GM12891 (cell line): ENCODE results near the gene TLX3.

ENCODE experiments used
- DNase-seq: peaks from one replicate; pipeline ENCODE4 v3.0.0; 2011; ENCODE audit warnings: low spot score; ENCODE audit not compliant: insufficient read length
- FAIRE-seq: peaks from 2 replicates; lab custom pipeline; 2011; peaks lifted over from hg19 to GRCh38; lab: Jason Lieb, UNC
- PAX5 ChIP-seq: IDR thresholded peaks from 2 replicates; pipeline ENCODE4 v1.6.1; 2011; ENCODE audit warnings: low read length, moderate library complexity, mild to moderate bottlenecking; ENCODE audit not compliant: insufficient read depth, severe bottlenecking
- POLR2A ChIP-seq: IDR thresholded peaks from 2 replicates; pipeline ENCODE4 v1.6.1; 2011; ENCODE audit warnings: low read depth, low read length, control low read depth
- POLR2AphosphoS5 ChIP-seq: IDR thresholded peaks from 2 replicates; pipeline ENCODE4 v1.6.1; 2011; ENCODE audit warnings: low read depth, low read length, control low read depth
- POU2F2 ChIP-seq: IDR thresholded peaks from 2 replicates; pipeline ENCODE4 v1.6.1; 2011; ENCODE audit warnings: low read depth, mild to moderate bottlenecking, control low read depth, low read length, moderate library complexity
- SPI1 ChIP-seq: IDR thresholded peaks from 2 replicates; pipeline ENCODE4 v1.6.1; 2011; ENCODE audit warnings: low read depth, low read length, control low read depth
- TAF1 ChIP-seq: IDR thresholded peaks from 2 replicates; pipeline ENCODE4 v1.6.1; 2011; ENCODE audit warnings: low read depth, low read length, control low read depth

TLX3 gene

DNA sequence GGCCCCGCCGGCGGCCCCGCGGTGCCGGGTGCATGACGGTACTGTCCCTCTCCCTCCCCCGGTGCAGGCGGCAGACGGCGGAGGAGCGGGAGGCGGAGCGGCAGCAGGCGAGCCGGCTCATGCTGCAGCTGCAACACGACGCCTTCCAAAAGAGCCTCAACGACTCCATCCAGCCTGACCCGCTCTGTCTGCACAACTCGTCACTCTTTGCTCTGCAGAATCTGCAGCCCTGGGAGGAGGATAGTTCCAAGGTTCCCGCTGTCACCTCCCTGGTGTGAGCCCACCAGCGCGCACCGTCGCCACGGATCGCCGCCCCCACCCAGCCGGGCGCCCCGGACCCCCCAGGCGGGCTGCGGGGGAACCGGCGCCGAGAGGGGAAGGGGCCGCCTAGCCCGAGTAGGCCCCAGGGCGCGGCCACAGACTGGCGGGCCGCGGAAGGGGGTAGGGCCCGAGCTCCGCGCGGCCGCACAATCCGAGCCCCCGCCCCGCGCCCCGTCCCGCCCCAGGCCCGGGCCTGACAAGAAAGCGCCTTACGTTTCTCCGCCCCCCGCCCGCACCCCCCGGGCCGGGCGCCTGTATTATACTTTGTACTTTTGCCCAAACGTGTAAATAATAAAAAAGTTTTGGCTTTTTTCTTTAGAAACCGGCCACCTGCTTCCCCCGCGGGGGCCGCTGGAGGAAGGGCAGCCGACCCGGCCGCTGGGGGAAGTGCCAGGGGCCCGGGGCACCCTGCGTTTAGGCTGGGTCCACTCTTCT lies 2.5 kb downstream of the TLX3 start:
- TF ChIP-seq POLR2A (no peak), SPI1 (no peak), POLR2AphosphoS5 (no peak), PAX5 (no peak), POU2F2 (no peak), TAF1 (no peak)
- DNase-seq: no peak
- FAIRE-seq: no peak

DNA sequence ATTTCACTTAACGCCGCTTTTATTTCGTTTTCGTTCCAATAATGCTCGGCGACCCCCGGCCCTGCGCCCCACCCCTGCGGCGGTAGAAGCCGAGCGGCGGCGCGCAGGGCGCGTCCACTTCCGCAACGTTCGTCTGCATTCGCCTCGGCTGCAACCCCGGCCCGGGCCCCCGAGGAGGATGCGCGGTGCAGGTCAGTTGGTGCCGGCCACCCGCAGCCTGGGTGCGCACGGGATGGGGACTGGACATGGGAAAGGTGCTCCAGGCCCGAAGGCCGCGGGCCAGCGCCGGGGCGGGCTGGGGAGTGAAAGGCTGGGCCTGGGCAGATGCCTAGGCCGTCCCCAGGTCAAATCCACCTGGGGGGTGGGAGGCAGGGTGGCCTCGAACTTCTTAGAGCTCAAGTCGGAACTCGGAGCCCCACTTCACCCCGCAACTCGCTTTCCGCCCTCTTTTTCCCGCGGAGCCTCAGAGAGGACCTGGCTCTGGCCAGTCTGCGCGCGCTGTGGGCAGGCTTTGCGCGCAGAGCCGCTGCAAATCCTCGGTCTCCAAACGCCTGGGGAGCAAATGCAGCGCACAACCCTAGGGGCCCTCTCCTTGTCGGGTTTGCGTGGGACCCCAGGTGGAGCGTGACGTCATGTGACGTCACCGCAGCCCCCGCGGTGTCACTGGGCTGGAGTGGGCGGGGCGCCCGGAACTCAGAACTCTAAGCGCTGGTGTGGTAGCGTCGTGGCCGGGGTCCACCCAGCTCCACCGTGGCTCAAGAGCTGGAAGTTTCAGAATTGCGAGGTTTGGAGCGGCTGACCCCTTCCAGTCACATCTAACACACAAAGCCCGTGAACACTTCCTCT lies 3.3 kb downstream of the TLX3 start:
- TF ChIP-seq TAF1 (no peak), POU2F2 (no peak), PAX5 (no peak), POLR2A (no peak), SPI1 (no peak), POLR2AphosphoS5 (no peak)
- FAIRE-seq (no peak), DNase-seq (no peak)

DNA sequence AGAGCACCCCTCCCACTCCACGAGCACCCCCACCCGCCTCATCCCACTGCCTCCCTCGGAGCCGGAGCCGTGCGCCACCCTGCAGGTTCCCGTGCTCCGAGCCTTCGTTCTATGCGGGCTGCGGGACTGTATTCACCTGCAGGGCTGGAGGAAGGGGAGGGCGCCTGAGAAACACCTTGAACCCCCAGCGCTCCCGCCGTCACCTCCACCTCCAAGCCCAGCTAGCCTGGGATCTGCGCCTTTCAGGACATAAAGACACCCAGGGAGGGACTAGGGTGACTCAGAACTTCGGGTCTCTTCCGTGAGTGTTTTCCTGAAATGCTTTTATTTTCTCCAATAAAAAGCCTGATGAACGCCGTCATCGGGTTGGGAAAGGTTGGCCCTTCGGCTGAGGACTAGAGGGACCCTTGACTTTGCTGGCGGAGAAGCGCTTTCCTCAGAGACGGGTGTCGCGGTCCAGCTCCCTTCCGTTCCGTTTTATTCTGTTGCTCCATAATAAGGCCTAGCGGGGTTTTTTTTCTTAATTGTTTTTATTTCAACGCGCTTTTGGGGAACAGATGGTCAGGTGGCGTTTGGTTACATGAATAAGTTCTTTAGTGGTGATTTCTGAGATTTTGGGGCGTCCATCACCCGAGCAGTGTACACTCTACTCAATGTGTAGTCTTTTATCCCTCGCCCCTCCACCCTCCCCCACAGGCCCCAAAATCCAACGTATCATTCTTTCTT lies 4.6 kb downstream of the TLX3 start:
- DNase-seq (no peak), FAIRE-seq (no peak)
- TF ChIP-seq SPI1: no peak
- TF ChIP-seq POLR2A: no peak
- TF ChIP-seq TAF1: no peak
- TF ChIP-seq PAX5: no peak
- TF ChIP-seq POU2F2: no peak
- no peak for TF ChIP-seq POLR2AphosphoS5

DNA sequence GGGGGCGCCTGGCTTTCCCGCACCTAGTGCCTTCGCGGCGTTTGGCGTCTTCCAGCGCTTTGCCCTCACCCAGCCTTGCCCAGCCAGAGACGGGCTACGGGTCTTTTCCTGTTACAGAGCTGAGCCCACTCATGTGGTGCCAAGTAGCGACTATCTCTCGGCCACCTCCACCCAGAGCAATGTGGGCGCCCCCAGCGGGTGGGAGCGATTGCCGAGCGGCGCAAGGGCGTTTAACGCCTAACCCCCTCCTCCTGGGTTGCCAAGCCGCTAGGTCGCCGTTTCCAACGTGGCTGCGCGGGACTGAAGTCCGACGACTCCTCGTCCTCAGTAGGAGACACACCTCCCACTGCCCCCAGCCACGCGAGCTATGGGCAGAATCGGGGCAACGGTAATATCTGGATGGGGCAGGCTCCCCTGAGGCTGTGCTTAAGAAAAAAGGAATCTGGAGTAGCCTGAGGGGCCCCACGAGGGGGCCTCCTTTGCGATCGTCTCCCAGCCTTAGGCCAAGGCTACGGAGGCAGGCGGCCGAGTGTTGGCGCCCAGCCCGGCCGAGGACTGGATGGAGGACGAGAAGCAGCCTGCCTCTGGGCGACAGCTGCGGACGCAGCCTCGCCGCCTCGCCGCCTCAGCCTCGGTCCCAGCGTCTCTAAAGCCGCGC lies 5.8 kb downstream of the TLX3 start:
- TF ChIP-seq TAF1: no peak
- TF ChIP-seq POLR2A: no peak
- no peak for TF ChIP-seq SPI1
- TF ChIP-seq POU2F2: no peak
- TF ChIP-seq PAX5: no peak
- TF ChIP-seq POLR2AphosphoS5: no peak
- no peak for DNase-seq
- FAIRE-seq: peak; percentile 13

DNA sequence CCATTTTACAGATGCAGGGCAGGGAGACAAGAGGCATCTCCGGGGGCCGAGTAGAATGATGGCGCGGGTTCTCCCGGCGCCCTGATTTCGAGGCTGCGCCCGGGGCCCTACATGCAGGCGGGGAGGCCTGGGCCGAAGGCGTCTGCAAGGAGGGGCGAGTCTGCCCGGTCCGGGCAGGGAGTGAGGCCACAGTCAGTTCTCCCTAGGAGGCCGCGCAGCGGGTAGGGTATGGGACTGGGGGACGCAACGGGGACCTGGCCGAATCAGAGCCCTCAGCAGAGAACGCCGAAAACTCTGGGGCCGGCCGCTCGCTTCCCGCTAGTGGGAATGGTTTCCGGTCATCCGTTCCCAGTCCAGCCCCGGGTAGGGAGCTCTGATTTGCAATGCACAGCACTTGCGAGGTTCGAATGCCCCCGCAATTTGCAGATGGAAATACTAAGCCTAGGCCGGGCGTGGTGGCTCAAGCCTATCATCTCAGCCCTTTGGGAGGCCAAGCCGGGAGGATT lies 6.4 kb downstream of the TLX3 start:
- TF ChIP-seq PAX5: no peak
- no peak for TF ChIP-seq POLR2A
- TF ChIP-seq TAF1: no peak
- TF ChIP-seq POU2F2: no peak
- no peak for TF ChIP-seq SPI1
- no peak for TF ChIP-seq POLR2AphosphoS5
- FAIRE-seq (no peak), DNase-seq (no peak)

DNA sequence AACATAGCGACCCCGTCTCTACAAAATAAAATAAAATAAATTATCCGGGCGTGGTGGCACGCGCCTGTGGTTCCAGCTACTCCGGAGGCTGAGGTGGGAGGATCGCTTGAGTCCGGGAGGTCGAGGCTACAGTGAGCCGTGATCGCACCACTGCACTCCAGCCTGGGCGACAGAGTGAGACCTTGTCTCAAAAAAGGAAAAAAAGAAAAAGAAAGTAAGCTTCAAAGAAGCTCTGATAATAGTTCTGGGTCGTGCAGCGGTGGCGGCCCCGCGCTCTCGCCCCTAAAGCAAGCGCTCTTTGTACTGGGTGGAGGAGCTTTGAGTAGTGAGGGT lies 6.8 kb downstream of the TLX3 start:
- FAIRE-seq (no peak), DNase-seq (no peak)
- TF ChIP-seq TAF1: no peak
- TF ChIP-seq POLR2A: no peak
- TF ChIP-seq POU2F2: no peak
- TF ChIP-seq PAX5: no peak
- no peak for TF ChIP-seq SPI1
- TF ChIP-seq POLR2AphosphoS5: no peak

DNA sequence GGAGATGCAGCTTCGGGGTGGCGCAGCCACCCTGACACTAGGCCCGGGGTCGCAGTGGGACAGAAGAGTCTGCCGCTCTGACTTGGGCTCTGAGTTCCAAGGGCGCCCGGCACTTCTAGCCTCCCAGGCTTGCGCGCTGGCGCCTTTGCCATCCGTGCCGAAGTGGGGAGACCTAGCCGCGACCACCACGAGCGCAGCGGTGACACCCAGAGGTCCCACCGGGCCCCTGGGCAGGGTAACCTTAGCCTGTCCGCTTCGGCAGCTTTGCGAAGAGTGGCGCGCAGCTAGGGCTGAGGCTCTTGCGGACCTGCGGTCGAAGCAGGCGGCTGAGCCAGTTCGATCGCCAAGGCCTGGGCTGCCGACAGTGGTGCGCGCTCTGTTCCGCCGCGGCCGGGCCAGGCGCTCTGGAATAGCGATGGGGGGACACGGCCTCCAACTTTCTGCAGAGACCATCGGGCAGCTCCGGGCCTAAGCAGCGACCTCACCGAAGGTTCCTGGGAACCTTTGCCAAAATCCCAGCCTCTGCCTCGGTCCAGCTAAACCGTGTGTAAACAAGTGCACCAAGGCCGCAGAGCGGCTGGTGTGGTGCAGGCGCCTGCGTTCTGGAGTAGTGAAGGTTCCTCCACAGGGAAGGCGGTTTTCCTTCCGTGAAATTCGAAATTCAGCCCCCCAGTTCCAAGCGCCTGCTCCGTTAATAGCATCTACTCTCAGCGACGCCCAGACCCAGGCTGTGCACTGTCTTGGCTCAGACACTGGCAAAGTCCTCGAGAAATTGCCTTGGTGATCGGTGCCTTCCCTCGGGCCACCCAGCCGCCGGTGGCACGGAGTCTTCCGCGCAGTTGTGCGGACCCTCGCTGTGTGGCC lies 7.4 kb downstream of the TLX3 start:
- no peak for FAIRE-seq
- TF ChIP-seq PAX5 (no peak), SPI1 (no peak), POLR2A (no peak), POLR2AphosphoS5 (no peak), TAF1 (no peak), POU2F2 (no peak)
- DNase-seq: no peak

DNA sequence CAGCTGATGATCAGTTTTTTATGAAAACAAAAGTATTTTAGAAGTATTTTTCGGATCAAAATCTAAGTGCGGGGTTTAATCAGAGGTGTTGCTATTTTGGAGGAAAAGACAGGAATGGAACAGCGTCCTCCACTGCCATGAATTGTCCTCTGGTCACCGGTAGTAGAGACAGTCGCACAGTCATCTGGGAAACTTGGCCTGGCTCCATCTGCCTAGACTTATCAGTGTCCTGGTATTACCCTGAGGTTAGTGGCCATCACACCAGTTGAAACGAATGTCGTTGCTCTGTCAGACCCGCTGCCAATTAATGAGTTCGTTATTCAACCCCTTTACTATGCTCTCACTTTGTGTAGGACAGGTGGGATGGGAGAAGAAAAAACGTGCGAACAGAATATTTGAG lies 8.2 kb downstream of the TLX3 start:
- FAIRE-seq (no peak), DNase-seq (no peak)
- TF ChIP-seq POLR2A (no peak), SPI1 (no peak), TAF1 (no peak), POU2F2 (no peak), PAX5 (no peak), POLR2AphosphoS5 (no peak)

DNA sequence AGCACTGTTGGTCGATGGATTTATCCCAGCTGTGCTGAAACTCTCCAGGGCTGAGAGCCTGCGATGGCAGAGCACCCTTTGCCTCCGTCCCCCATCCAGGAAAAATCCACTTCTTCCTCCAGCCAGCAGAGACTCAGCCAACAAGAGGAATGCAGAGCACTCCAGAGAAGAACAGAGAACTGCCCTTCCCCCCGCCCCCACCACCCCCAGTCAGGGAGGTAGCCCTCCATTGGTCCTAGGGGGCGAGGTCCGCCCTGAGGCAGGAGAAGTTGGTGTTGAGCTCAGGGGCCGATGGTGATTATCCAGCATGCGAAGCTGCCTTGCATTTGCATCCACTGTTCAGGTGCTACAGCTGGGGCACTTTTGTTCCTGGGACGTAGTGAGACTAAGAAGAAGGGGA lies 9.0 kb downstream of the TLX3 start:
- FAIRE-seq (no peak), DNase-seq (no peak)
- TF ChIP-seq POU2F2: no peak
- TF ChIP-seq POLR2A: no peak
- no peak for TF ChIP-seq POLR2AphosphoS5
- TF ChIP-seq SPI1: no peak
- no peak for TF ChIP-seq PAX5
- TF ChIP-seq TAF1: no peak
